ENCODE results near the gene METRNL. TPM values are rescaled to one million over a fixed set of nuclear protein-coding genes. Genes with fewer than 3 reads are reported as not detected.

The METRNL gene
- total RNA-seq, 1 experiment from 2014 or later, result 58.7 TPM

- ChIA-PET POLR2A (no interaction called here), RAD21 (ENCODE audit: low non-redundant PET in 1 of 2, low total read pairs in 2 of 2, uncharacterized antibody in 2 of 2, unreplicated experiment in 2 of 2) (no interaction called here), CTCF (no interaction called here)
- no peak overlapping the region for H3K4me3 ChIP-seq (replicated peaks in 1 of 2; ENCODE audit: low read depth in 1 of 2, low read length in 2 of 2)
- no peak overlapping the region for H3K9ac ChIP-seq (ENCODE audit: low read length)
- peaks cover 16 to 24% of the 10 kb centered on the region in 2 experiments for H3K4me1 ChIP-seq (ENCODE audit: control insufficient read depth in 1 of 2, insufficient read depth in 2 of 2, low read length in 2 of 2)
- H4K20me1 ChIP-seq (ENCODE audit: insufficient read depth), result no peaks in the 10 kb centered on the region
- H3K4me2 ChIP-seq (ENCODE audit: low read length), result no peak overlapping the region
- no peaks in the 10 kb centered on the region for H3K36me3 ChIP-seq (ENCODE audit: control insufficient read depth in 1 of 2, insufficient read depth in 2 of 2, low read length in 2 of 2)
- H3K9me3 ChIP-seq (ENCODE audit: control insufficient read depth in 1 of 2, insufficient read depth in 1 of 2, low read depth in 1 of 2, low read length in 2 of 2), result no peaks in the 10 kb centered on the region; a peak in 1 of 4 replicates
- no TSS peak for BruUV-seq (replicated peaks)
- no peaks in the 10 kb centered on the region for H3K9me2 ChIP-seq (ENCODE audit: insufficient read depth)
- intact Hi-C loops (cut with micrococcal nuclease), result no loop called here
- ATAC-seq, result no peak
- no peak for TF ChIP-seq SIN3A (IDR thresholded peaks at IDR 0.05; ENCODE audit: low read depth)
- H3K27ac ChIP-seq (ENCODE audit: low read depth, low read length), result peak overlapping the region; percentile 56; the same call in 1 of the 2 replicates
- DNase-seq (ENCODE audit: low read depth, low spot score), result no peak
- H3K79me2 ChIP-seq (ENCODE audit: insufficient read depth, low read length), result no peaks in the 10 kb centered on the region
- H2AFZ ChIP-seq (ENCODE audit: low read depth, low read length, poor library complexity, severe bottlenecking), result no peak overlapping the region
- H3K27me3 ChIP-seq (ENCODE audit: insufficient read depth, low read length), result no peaks in the 10 kb centered on the region
These were observed 4.8 kb upstream of the METRNL start for GRCh38 chr17:83074486-83075223.

- Histone ChIP-seq H3K4me3 (replicated peaks in 1 of 2; ENCODE audit: low read depth in 1 of 2, low read length in 2 of 2) (no peak overlapping the region), H3K9ac (ENCODE audit: low read length) (no peak overlapping the region), H3K36me3 (ENCODE audit: control insufficient read depth in 1 of 2, insufficient read depth in 2 of 2, low read length in 2 of 2) (no peaks in the 10 kb centered on the region), H2AFZ (ENCODE audit: low read depth, low read length, poor library complexity, severe bottlenecking) (no peak overlapping the region), H3K4me2 (ENCODE audit: low read length) (no peak overlapping the region), H3K27ac (ENCODE audit: low read depth, low read length) (no peak overlapping the region), H4K20me1 (ENCODE audit: insufficient read depth) (no peaks in the 10 kb centered on the region), H3K79me2 (ENCODE audit: insufficient read depth, low read length) (no peaks in the 10 kb centered on the region; the same call in 1 of the 2 replicates), H3K27me3 (ENCODE audit: insufficient read depth, low read length) (no peaks in the 10 kb centered on the region), H3K4me1 (ENCODE audit: control insufficient read depth in 1 of 2, insufficient read depth in 2 of 2, low read length in 2 of 2) (peaks cover 16 to 24% of the 10 kb centered on the region in 2 experiments), H3K9me2 (ENCODE audit: insufficient read depth) (no peaks in the 10 kb centered on the region), H3K9me3 (ENCODE audit: control insufficient read depth in 1 of 2, insufficient read depth in 1 of 2, low read depth in 1 of 2, low read length in 2 of 2) (no peaks in the 10 kb centered on the region; a peak in 1 of 4 replicates)
- no TSS peak for BruUV-seq (replicated peaks)
- ChIA-PET CTCF (no interaction called here), RAD21 (ENCODE audit: low non-redundant PET in 1 of 2, low total read pairs in 2 of 2, uncharacterized antibody in 2 of 2, unreplicated experiment in 2 of 2) (no interaction called here), POLR2A (no interaction called here)
- intact Hi-C loops (cut with micrococcal nuclease), result no loop called here
- no peak for ATAC-seq
- DNase-seq (ENCODE audit: low read depth, low spot score), result no peak
- TF ChIP-seq FOSL1 (IDR thresholded peaks at IDR 0.05; ENCODE audit: low read depth), result no peak
- no peak for TF ChIP-seq RAD21 (IDR thresholded peaks at IDR 0.05; ENCODE audit: low read depth)
- no peak for TF ChIP-seq SP1 (IDR thresholded peaks at IDR 0.05; ENCODE audit: low read depth)
- TF ChIP-seq EZH2phosphoT487 (IDR thresholded peaks at IDR 0.05; ENCODE audit: borderline replicate concordance), result no peak
- no peak for TF ChIP-seq CEBPB (IDR thresholded peaks at IDR 0.05; ENCODE audit: low read depth)
- no peak for TF ChIP-seq CBX3 (IDR thresholded peaks at IDR 0.05; ENCODE audit: low read depth)
- no peak for TF ChIP-seq POLR2A (IDR thresholded peaks at IDR 0.05; ENCODE audit: borderline replicate concordance, extremely low read depth, insufficient read depth, insufficient read length)
- no peak for TF ChIP-seq JUND (IDR thresholded peaks at IDR 0.05)
- no peak for TF ChIP-seq ATF3 (IDR thresholded peaks at IDR 0.05)
- no peak for TF ChIP-seq ZNF274 (IDR thresholded peaks at IDR 0.05; ENCODE audit: low read depth, low read length)
- no peak for TF ChIP-seq CTCF (IDR thresholded peaks at IDR 0.05 in 2 of 3, conservative IDR thresholded peaks at IDR 0.05 in 1 of 3; ENCODE audit: borderline replicate concordance in 1 of 3, insufficient read depth in 1 of 3, low read depth in 2 of 3, low read length in 2 of 3)
- no peak for TF ChIP-seq POLR2AphosphoS5 (IDR thresholded peaks at IDR 0.05; ENCODE audit: low read depth, low read length)
- TF ChIP-seq TCF7L2 (IDR thresholded peaks at IDR 0.05; ENCODE audit: borderline replicate concordance, extremely low read depth, insufficient read depth, insufficient read length), result no peak
- TF ChIP-seq ZBTB33 (IDR thresholded peaks at IDR 0.05; ENCODE audit: extremely low read depth, insufficient replicate concordance, low read length), result no peak
- TF ChIP-seq SIN3A (IDR thresholded peaks at IDR 0.05; ENCODE audit: low read depth), result no peak
- no peak for TF ChIP-seq YY1 (IDR thresholded peaks at IDR 0.05; ENCODE audit: extremely low read depth, insufficient replicate concordance, low read depth, low read length)
These were observed 4.0 kb upstream of the METRNL start for GRCh38 chr17:83075270-83075880.
